ENCODE measurements around the gene HSD17B12. TPM values are rescaled to one million over a fixed set of nuclear protein-coding genes. Genes with fewer than 3 reads are reported as not detected.

The HSD17B12 gene
- total and polyA plus RNA-seq, 2 of the 4 experiments (the other 2 are of a cell fraction) = 38.0 to 44.6 TPM

DNA sequence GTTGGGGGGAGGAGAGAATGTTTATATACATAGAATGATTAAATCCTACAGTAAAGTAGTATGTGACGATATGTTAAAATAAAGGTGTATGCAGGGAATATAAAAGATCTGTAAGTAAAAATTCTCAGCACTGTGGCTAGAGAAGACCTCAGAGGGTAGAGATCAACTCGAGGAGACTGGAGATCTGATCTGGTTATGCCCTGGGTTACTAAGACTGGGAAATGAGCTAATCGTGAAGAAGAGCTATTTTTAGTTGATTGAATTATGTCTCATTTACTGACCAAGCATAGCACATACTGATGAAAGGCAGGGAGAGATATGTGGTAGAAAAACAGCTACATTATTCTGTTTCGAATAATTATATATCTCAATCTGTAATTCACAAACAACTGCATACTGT, 157.3 kb downstream of the HSD17B12 start:
- Histone ChIP-seq H4K20me1 (ENCODE audit: insufficient read depth, low read length) (no peaks in the 10 kb centered on the region; the same call in 1 of the 2 replicates), H2AK9ac (replicated peaks; ENCODE audit: low read depth, low read length, poor library complexity) (no peak overlapping the region), H3K56ac (ENCODE audit: extremely low read depth, insufficient read depth, low read length) (no peak overlapping the region), H3K9me1 (ENCODE audit: insufficient read depth, low read length) (0 out of 2 replicates have a peak, but pooled peaks cover 4% of the 10 kb centered on the region), H3K4me2 (ENCODE audit: low read depth, low read length) (no peak overlapping the region), H3K9ac (ENCODE audit: low read depth, low read length) (no peak overlapping the region), H3K4ac (ENCODE audit: low read depth, low read length) (no peak overlapping the region), H2AFZ (replicated peaks; ENCODE audit: low read length, poor library complexity) (no peak overlapping the region), H3K9me3 (ENCODE audit: control insufficient read depth, insufficient read depth, low read length) (no peaks in the 10 kb centered on the region), H4K91ac (ENCODE audit: insufficient read depth, low read depth, low read length) (no peak overlapping the region), H2AK5ac (ENCODE audit: low read depth, low read length) (no peak overlapping the region), H3K27me3 (ENCODE audit: control insufficient read depth, insufficient read depth, low read length) (no peaks in the 10 kb centered on the region), H3K4me1 (ENCODE audit: control insufficient read depth, insufficient read depth, low read length) (peaks cover 4% of the 10 kb centered on the region; the same call in 1 of the 2 replicates), H4K8ac (ENCODE audit: low read depth in 2 of 2, low read length in 2 of 2) (no peak overlapping the region), H3K18ac (ENCODE audit: low read depth, low read length) (no peak overlapping the region), H4K5ac (ENCODE audit: low read depth, low read length) (no peak overlapping the region), H2BK5ac (ENCODE audit: low read depth, low read length, poor library complexity, severe bottlenecking) (no peak overlapping the region), H2BK120ac (ENCODE audit: low read depth, low read length) (no peak overlapping the region), H3K36me3 (ENCODE audit: control insufficient read depth, insufficient read depth, low read length) (no peaks in the 10 kb centered on the region), H2BK15ac (ENCODE audit: low read depth, low read length) (no peak overlapping the region), H2BK20ac (ENCODE audit: low read depth, low read length) (no peak overlapping the region), H3K79me1 (ENCODE audit: low read depth in 1 of 2, low read length in 2 of 2) (peaks cover 0 to 7% of the 10 kb centered on the region in 2 experiments; a peak in 2 of 4 replicates), H3K23ac (ENCODE audit: low read depth, low read length) (no peak overlapping the region), H3K4me3 (ENCODE audit: insufficient read depth, low read depth, low read length) (no peak overlapping the region), H3K14ac (replicated peaks; ENCODE audit: low read depth, low read length) (no peak overlapping the region), H3K27ac (ENCODE audit: insufficient read depth, low read length) (no peak overlapping the region)
- in situ Hi-C loops (cut with MboI; ENCODE audit: low sequenced_read_pairs) = no loop called here
- dilution Hi-C loops (cut with HindIII; ENCODE audit: low sequenced_read_pairs, unreplicated experiment) = no loop called here
- CTCF ChIA-PET = no interaction called here
- 100% methylated on average over 1 of the region's 4 CpGs; no CpG with 5 or more reads in 1 of the 2 experiments for WGBS, 2 experiments (ENCODE audit: extremely low coverage in 2 of 2, insufficient read length in 1 of 2)
- ATAC-seq (ENCODE audit: low read depth) = no peak
- DNase-seq = no peak
- POLR2A ChIA-PET (ENCODE audit: unreplicated experiment) = no interaction called here
- TF ChIP-seq MAZ (IDR thresholded peaks at IDR 0.05; ENCODE audit: borderline replicate concordance, low read depth, low read length) = no peak
- TF ChIP-seq POLR2A (IDR thresholded peaks at IDR 0.05; ENCODE audit: low read depth, low read length) = no peak
- TF ChIP-seq SMC3 (IDR thresholded peaks at IDR 0.05; ENCODE audit: low read depth, low read length) = no peak
- TF ChIP-seq, protein P1, sequence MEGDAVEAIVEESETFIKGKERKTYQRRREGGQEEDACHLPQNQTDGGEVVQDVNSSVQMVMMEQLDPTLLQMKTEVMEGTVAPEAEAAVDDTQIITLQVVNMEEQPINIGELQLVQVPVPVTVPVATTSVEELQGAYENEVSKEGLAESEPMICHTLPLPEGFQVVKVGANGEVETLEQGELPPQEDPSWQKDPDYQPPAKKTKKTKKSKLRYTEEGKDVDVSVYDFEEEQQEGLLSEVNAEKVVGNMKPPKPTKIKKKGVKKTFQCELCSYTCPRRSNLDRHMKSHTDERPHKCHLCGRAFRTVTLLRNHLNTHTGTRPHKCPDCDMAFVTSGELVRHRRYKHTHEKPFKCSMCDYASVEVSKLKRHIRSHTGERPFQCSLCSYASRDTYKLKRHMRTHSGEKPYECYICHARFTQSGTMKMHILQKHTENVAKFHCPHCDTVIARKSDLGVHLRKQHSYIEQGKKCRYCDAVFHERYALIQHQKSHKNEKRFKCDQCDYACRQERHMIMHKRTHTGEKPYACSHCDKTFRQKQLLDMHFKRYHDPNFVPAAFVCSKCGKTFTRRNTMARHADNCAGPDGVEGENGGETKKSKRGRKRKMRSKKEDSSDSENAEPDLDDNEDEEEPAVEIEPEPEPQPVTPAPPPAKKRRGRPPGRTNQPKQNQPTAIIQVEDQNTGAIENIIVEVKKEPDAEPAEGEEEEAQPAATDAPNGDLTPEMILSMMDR (conservative IDR thresholded peaks at IDR 0.05; ENCODE audit: low read depth, low read length) = no peak
- TF ChIP-seq RCOR1 (IDR thresholded peaks at IDR 0.05; ENCODE audit: insufficient replicate concordance, low read length) = no peak
- TF ChIP-seq MAFK (IDR thresholded peaks at IDR 0.05; ENCODE audit: low read depth, low read length) = no peak
- no peak for TF ChIP-seq RAD21 (IDR thresholded peaks at IDR 0.05; ENCODE audit: low read length)
- TF ChIP-seq CHD1 (IDR thresholded peaks at IDR 0.05; ENCODE audit: low read depth, low read length) = no peak
- TF ChIP-seq, protein P2, sequence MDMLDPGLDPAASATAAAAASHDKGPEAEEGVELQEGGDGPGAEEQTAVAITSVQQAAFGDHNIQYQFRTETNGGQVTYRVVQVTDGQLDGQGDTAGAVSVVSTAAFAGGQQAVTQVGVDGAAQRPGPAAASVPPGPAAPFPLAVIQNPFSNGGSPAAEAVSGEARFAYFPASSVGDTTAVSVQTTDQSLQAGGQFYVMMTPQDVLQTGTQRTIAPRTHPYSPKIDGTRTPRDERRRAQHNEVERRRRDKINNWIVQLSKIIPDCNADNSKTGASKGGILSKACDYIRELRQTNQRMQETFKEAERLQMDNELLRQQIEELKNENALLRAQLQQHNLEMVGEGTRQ (IDR thresholded peaks at IDR 0.05; ENCODE audit: low read depth, low read length) = no peak
- no peak for TF ChIP-seq RFX5 (IDR thresholded peaks at IDR 0.05; ENCODE audit: low read depth, low read length)
- TF ChIP-seq MXI1 (IDR thresholded peaks at IDR 0.05; ENCODE audit: borderline replicate concordance, low read depth, low read length) = no peak
- TF ChIP-seq FOS (IDR thresholded peaks at IDR 0.05; ENCODE audit: low read depth, low read length) = no peak
- TF ChIP-seq BHLHE40 (IDR thresholded peaks at IDR 0.05; ENCODE audit: low read depth, low read length) = no peak
- TF ChIP-seq CEBPB (IDR thresholded peaks at IDR 0.05; ENCODE audit: low read depth, low read length) = no peak
- no peak for TF ChIP-seq NFE2L2 (IDR thresholded peaks at IDR 0.05; ENCODE audit: low read depth, low read length)
- TF ChIP-seq, protein P3, sequence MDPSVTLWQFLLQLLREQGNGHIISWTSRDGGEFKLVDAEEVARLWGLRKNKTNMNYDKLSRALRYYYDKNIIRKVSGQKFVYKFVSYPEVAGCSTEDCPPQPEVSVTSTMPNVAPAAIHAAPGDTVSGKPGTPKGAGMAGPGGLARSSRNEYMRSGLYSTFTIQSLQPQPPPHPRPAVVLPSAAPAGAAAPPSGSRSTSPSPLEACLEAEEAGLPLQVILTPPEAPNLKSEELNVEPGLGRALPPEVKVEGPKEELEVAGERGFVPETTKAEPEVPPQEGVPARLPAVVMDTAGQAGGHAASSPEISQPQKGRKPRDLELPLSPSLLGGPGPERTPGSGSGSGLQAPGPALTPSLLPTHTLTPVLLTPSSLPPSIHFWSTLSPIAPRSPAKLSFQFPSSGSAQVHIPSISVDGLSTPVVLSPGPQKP (IDR thresholded peaks at IDR 0.05; ENCODE audit: borderline replicate concordance, low read depth, low read length) = no peak
- intact Hi-C loops (cut with micrococcal nuclease) = no loop called here
- no TSS peak for BruUV-seq (replicated peaks)

All from IMR-90 (cell line).